ENCODE results near the gene NAALADL2.
"Not testable (repeated sequence)": the region's sequence is repeated elsewhere in the genome, so short reads cannot be mapped to it uniquely, and the experiment has no call there.

Gene NAALADL2

DNA sequence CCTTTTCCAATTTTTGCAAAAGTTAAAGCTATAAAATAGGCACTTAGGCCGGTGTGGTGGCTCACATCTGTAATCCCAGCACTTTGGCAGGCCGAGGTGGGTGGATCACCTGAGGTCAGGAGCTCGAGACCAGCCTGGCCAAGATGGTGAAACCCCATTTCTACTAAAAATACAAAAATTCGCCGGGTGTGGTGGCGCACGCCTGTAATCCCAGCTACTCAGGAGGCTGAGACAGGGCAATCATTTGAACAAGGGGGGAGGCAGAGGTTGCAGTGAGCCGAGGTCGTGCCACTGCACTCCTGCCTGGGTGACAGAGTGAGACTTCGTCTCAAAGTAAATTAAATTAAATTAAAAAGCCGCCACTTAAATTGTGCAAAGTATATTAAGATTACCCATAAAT, 412.3 kb downstream of the NAALADL2 start:
- DNase-seq = not testable (repeated sequence)

DNA sequence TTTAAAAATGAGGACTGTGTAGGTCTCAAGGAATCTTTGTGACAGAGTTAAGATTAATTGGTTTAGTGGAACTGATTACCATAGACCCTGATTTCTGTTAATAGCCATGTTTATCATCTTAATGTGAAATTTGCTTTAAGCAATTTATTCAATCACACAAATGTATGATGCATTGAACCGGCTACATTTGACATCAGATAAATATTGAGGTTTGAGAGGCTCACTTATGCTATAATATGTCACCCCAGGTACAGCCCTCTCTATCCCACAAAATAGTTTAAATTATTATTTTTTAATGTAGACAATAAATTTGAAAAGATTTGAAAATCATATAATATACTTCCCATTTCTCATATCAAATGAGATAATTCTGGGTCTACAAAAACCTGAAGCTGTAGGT, 413.3 kb downstream of the NAALADL2 start:
- DNase-seq = no peak

- no peak for DNase-seq
Measured at GRCh38 chr3:175273573-175273972, 414.4 kb downstream of the NAALADL2 start.

DNA sequence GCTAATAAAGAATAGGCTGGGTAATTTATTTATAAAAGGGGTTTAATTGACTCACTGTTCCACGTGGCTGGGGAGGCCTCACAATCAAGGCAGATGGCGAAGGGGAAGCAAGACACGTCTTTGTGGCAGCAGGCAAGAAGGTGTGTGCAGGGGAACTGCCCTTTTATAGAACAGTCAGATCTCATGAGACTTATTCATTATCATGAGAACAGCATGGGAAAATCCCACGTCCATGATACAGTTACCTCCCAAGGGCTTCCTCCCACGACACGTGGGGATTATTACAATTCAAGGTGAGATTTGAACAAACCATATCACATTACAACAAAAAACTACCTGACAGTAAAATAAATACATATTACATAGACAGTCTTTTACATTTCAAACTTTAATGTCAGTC, 414.9 kb downstream of the NAALADL2 start:
- DNase-seq = no peak

DNA sequence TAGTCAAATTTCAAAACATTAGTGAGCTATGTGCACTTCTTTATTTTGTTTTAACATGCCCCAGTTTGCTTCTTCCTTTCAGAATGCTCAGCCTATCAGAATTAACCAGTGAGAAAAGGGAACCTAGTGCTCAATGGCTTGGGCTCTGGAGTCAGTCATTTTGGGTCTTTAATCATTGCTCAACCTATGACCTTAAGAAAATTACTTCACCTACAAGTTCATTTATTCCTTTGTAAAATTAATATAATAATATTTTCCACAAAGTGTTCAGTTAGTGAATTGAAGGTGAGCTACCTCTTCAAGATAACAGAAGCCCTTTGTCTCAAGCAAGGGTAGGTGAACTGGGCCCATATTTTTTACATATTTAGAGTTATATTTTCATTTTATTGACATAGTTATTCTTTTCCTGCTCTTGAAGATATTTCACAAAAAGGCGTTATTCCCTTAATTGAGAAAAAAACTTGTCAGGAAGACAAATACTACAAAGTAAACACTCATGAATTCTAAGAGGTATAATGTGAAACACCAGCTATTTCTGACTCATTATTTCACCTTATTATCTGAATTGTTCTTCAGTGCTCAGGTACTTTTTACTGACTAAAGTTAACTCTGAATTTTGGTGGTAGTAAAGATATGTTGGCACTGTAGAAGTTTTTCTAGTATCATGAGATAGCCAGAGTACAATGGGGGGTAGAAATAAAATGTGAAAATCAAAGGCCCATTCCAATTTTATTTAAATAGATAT, 415.5 kb downstream of the NAALADL2 start:
- no peak for DNase-seq

DNA sequence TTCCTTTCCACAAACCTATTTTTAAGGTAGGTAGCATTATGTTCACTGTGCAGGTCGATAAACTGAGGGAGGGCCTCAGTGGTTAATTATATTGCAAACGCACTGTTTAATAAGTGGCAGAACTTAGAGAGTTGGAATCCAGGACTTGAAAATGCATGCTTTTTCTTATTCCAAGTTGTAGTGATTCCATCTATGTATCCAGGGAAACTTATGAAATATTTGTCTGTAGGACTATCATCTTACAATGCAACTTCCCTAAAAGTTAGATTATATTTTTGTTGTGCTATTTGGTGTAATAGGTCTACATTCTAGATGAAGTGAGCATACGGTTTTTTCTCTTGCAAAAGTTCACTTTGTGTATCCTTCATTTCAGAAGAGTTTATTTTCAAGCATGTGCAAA, 419.5 kb downstream of the NAALADL2 start:
- no peak for DNase-seq

DNA sequence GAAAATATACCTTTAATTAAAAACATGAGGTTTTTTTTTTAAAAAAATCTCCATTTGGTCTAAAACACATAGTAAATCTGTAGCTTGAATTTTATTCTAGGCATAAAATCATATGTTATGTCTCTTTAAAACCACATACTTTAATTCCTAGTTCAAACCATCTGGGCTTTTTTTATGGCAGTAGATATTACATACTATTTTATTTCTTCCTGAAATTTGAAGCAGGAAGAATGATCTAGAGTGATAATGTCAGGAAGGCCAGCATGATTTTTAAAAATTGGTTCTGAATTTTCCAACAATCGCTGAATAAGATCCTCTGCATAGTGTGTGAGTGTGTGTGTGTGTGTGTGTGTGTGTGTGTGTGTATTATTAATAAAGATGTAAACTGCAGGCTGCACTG, 420.3 kb downstream of the NAALADL2 start:
- DNase-seq = no peak

GRCh38 chr3:175279911-175280310, 420.8 kb downstream of the NAALADL2 start:
- DNase-seq = no peak

- no peak for DNase-seq
Measured at GRCh38 chr3:175287361-175287963, 428.3 kb downstream of the NAALADL2 start.

GRCh38 chr3:175288621-175289020, 429.5 kb downstream of the NAALADL2 start:
- DNase-seq = no peak

- DNase-seq = no peak
Measured at GRCh38 chr3:175294793-175295192, 435.7 kb downstream of the NAALADL2 start.

DNA sequence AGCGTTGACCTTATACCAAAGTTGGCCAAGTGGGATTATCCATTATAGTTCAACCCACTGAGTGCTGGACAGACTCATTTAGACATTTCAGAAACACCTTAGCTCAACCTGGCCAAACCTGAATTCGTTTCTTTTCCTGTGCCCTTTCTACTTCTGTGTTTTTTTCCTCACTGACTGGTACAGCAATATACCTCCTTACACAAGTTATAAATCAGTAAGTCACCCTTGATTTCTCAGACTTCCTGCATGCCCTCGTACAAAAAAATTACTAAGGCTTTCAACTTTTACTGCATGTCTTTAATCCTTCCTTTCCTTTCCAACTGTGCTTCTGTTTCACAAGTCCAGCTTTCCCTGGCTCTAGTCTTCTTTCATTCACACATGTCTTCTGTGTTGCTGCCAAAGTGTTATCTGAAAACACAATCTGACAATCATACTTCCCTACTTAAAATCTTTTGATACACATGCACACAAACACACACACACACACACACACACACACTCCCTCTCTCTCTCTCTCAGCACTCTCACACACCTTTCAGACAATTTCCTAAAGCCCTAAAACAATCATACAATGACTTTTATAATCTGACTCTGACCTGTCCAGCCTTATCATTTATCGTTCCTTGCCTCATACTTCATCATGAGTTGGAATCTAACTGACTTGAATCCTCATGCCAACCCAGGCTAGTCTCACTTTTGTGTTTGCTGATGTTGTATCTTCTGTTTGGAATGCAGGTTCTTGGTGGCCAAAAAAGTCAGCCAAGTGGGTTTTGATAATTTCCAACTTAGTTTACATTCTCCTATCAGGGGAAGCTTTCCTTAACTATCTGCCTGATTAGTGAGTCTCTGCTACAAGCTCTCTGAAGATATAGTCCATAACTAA, 436.4 kb downstream of the NAALADL2 start:
- DNase-seq = no peak

DNA sequence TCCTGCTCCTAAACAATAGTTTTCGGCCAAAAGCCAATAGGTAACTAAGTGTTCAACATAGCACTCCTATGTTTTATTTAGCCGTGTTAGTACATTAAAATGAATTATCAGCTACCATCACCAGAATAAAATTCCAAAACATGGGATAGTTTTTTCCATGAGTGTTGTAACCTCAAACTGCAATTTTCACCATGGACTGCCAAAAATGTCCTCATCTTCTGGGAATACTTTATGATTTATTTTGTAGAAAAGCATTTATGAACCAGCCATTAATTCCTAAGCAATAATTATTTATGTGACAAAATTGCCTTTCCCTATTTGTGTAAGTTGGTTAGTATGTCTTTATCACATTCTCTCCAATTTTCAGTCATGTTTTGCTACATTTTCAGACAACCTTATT, 438.1 kb downstream of the NAALADL2 start:
- no peak for DNase-seq

GRCh38 chr3:175301741-175302140, 442.6 kb downstream of the NAALADL2 start:
- DNase-seq = no peak

GRCh38 chr3:175304404-175304803, 445.3 kb downstream of the NAALADL2 start:
- no peak for DNase-seq

GRCh38 chr3:175307642-175308041, 448.5 kb downstream of the NAALADL2 start:
- no peak for DNase-seq

GRCh38 chr3:175308097-175308496, 449.0 kb downstream of the NAALADL2 start:
- no peak for DNase-seq

DNA sequence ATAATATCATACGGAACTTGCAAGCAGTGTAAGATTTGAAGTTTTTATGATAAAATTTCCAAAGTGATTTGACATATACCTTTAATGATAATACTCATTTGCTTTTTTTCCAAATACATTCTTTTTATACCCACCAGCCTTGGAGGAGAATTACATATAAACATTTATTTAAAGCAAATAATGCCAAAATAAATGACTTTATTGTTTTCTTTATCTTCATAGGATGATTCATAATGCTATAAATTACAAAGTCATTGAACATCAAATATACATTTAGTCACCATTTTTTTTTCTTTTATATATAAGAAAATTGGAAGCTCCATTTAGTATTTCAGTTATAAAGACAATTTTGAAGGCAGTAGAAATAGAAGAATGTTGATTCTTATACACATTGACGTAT, 450.9 kb downstream of the NAALADL2 start:
- DNase-seq = no peak

GRCh38 chr3:175311404-175311803, 452.3 kb downstream of the NAALADL2 start:
- no peak for DNase-seq

- no peak for DNase-seq
Measured at GRCh38 chr3:175311946-175312345, 452.8 kb downstream of the NAALADL2 start.

- no peak for DNase-seq
Measured at GRCh38 chr3:175312791-175313190, 453.7 kb downstream of the NAALADL2 start.

DNA sequence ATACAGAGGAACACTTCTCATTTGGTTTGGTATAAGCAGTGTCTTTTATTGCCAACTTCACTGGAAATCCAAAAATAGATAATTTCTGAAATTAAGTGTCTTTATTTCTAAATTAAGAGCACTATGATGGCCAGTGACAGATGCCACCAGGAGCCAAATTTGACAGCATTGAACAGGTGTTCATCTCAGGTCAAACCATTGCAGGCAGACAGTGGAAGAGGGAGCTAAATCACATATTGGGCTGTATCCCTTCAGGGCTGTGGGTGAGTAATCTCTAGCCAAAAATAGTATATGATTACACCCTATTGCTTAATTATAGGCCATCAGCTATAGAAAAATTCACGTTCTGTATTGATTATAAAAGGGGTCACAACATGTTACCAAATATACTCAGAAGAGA, 457.7 kb downstream of the NAALADL2 start:
- no peak for DNase-seq

GRCh38 chr3:175325440-175325839, 466.3 kb downstream of the NAALADL2 start:
- DNase-seq = no peak

DNA sequence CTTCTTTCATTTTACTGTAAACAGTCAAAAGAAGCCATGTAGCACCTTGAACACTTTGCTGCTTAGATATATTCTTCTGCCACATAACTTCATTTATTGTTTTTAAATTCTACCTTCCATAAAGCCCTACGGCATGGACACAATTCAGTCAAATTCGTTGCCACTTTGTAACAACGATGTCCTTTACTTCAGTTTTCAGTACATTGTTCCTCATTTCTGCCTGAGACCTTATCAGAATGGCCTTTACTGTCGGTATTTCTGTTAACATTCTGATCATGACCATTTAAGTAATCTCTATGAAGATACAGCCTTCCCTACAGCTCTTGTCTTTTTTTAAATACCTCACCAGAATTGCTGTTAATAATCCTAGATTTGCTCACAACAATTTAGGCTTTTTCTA, 466.9 kb downstream of the NAALADL2 start:
- DNase-seq = no peak
